DMS153 treated with DMSO at 0.1 percent for 48 hours (cell line): ENCODE data around the gene CENPW.

ENCODE experiments used
- DNase-seq: peaks from one replicate; lab custom pipeline; 2025; ENCODE audit not compliant: unreplicated experiment; lab: John Stamatoyannopoulos, UW

CENPW gene

GRCh38 chr6:126339796-126340609 is at the start of gene CENPW:
CENPW (plus strand) TSS chr6:126340115; CDS start chr6:126340274, 159 bp downstream.
- peak; percentile 52 for DNase-seq

- DNase-seq, result no peak
These were observed 45.9 kb upstream of the CENPW start for GRCh38 chr6:126293891-126294524.

- no peak for DNase-seq
These were observed 39.8 kb upstream of the CENPW start for GRCh38 chr6:126300126-126300525.

DNA sequence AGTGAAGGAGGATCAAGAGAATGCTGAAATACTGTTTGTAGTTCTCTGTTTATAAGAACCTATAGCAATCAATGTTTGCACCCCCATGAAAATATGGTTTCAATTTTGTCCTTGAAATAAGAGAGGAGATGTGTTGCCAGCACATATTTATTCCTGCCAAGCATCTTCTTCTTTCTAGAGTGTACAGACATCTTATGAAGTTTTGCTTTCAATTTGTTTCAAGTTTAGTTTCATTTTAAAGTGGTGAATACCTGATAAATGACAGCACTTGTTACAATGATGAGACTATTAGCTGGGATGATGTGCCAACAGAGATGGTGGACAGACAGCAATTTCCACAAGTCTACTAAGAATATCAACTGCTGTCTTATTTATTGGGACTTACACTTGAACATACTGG is 39.2 kb upstream of the CENPW start:
- DNase-seq, result no peak

GRCh38 chr6:126302191-126302590 is 37.7 kb upstream of the CENPW start:
- no peak for DNase-seq

DNA sequence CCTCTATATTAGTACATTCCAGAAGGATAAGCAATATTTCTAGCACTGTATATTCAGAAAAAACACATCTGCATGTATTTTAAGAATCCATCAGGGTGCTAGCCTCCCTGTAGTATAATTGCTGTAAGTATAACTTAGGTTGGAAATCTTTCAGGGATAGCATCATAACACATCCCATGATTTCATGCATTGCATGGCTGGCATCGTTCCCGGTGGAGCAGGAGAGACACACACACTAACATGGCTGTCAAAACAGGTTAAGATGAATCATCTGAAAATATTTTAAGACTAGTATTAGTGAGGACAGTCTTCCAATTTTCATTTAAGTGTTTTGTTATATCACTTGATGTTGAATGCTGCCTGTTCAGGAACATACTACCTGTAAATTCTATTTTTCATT is 32.1 kb upstream of the CENPW start:
- DNase-seq, result no peak

DNA sequence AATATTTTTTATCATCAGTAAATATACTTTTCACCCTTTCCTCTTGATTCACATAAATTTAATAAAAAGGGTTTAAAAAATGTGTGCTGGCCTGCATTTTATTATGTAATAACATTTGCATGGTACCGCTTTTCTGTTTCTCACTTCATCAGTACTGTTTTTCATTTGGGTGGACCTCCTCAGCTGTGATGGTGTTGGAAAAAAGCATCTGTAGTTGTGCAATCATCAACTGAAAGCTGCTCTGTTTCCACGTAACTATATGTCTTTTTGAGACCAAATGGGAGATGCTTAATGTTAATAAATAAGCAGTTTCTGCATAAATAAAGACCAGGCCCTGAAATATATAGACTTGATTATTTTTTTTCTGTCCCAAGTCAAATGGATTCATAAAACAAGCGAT is 31.6 kb upstream of the CENPW start:
- no peak for DNase-seq

- DNase-seq, result no peak
These were observed 27.8 kb upstream of the CENPW start for GRCh38 chr6:126312013-126312665.

- no peak for DNase-seq
These were observed 26.0 kb upstream of the CENPW start for GRCh38 chr6:126313941-126314340.

DNA sequence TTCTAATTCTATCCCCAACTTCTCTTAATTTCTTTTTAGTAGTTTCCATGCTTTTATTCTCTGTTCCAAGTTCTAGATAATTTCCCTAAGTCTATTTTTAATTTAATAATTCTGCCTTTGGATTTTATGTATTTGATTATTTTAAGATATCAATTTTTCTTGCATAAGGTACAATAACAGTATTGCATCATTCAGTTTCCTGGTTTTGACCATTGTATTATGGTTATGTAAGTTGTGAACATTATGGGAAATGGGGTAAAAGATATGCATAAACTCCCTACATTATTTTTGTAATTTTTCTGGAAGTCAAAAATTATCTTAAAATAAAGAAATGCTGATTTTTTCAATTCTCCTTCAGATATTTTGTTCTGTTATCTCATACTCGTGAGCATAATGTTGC is 21.1 kb upstream of the CENPW start:
- no peak for DNase-seq

DNA sequence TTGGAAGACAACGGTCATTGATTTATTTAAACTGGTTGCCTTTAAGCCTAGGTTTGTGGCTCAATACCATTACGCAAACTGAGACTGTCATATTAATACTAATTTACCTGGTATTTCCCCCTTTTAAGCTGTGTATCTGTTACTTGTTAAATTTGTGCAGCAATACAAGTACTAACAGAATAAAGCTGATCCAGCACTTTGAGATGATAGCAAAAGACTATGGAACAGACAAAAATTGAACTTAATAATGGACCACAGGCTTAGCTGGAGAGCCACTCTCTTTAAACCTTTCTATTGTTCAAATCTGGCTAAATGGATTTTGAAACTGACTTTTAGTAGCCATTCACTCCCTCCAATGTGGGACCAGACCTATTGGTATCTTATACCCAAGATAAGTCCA is 6.2 kb upstream of the CENPW start:
- DNase-seq, result no peak

- no peak for DNase-seq
These were observed 4.7 kb upstream of the CENPW start for GRCh38 chr6:126335210-126335609.

DNA sequence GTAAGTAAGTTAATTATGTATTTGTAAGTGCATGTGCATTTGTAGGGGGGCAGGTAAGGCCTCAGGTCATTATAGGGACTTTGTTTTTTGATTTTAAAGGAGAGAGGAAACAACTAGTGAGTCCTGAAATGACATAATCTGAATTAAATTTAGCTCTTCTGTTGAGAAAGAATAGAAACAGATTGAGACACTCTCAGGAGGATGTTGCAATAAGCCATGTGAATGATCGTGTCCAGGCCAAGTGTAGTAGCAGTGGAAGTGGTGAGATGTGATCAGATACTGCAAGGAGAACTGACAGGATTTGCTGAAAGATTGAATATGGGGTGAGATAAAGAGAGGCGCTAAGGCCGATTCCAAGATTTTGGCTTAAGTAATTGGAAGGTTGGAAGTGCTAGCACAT is 2.6 kb upstream of the CENPW start:
- DNase-seq, result no peak

DNA sequence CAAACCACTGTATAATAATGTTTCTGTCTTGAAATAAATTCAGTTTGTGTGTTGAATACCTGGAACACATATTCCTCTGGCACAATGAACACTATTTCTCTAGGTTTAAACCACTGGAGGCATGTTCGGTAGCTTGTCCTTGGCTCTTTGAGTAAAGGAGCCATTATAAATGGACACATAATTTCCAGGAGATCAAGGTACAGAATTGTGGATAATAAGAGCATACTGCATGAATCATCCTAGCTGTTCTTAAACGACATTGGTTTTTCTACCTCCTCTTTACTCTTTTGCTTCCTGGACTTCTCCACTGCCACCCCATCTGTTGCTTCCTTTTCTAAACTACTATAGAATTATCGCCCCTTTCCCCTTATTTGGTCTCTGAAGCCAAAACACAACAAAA is 1.2 kb downstream of the CENPW start:
- DNase-seq, result no peak

DNA sequence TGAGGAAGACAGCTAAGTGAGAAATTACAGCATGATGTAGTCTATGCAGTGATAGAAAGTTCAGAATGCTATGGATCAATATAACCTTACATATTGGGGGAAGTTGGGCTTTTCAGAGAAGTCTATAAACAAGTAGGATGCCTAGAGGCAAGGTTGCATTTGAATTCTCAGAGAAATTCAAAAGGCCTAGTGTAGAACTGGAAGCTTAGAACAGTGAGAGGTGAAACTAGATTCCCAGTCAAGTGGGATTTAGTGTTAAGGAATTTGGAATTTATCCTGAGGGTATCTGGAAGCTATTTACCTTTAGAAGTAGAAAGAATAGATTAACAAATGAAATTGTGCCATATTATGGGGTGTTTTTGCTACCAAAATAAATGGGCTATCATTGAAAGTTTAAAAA is 4.3 kb downstream of the CENPW start:
- no peak for DNase-seq

DNA sequence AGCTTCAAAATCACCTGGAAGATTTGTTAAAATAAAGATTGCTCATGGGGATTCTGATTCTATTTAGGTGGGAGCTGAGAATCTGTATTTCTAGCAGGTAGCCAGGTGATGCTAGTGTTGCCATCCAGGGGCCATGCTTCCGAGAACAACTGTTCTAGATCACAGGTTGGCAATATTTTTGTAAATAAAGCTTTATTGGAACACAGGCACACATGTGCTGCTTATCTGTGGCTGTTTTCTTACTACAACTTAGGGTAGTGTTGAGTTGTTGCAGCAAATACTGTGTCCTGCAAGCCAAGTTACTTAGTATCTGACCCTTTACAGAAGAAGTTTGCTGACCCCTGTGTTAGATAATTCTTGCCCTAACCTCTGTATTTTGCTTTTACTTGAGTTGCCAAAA is 12.0 kb downstream of the CENPW start:
- no peak for DNase-seq

DNA sequence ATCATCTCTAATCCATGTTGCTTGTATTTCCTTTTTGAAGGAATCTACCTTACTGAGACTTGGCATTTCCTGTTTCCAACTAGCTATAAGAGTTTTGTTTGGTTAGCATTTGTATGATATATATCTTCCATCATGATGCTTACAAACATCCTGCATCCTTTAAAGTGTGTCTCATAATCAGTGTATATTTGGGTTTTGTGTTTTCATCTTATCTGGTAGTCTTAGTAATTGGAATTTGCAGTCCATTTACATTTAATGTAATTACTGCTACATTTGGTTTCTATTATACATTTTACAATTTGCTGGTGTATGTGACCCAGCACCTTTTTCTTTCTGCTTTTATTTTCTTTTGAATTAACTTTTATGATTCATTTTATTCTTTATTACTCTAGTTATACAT is 12.6 kb downstream of the CENPW start:
- no peak for DNase-seq

DNA sequence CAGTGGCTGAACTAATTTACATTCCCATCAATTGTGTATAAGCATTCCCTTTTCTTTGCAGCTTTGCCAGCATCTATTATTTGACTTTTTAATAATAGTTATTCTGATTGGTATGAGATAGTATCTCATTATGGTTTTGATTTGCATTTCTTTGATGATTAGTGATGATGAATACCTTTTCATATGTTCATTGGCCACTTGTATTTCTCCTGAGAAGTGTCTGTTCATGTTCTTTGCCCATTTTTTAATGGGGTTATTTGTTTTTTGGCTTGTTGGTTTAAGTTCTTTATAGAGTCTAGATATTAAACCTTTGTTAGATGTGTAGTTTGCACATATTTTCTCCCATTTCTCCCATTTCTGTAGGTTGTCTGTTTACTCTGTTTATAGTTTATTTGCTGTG is 16.6 kb downstream of the CENPW start:
- no peak for DNase-seq

DNA sequence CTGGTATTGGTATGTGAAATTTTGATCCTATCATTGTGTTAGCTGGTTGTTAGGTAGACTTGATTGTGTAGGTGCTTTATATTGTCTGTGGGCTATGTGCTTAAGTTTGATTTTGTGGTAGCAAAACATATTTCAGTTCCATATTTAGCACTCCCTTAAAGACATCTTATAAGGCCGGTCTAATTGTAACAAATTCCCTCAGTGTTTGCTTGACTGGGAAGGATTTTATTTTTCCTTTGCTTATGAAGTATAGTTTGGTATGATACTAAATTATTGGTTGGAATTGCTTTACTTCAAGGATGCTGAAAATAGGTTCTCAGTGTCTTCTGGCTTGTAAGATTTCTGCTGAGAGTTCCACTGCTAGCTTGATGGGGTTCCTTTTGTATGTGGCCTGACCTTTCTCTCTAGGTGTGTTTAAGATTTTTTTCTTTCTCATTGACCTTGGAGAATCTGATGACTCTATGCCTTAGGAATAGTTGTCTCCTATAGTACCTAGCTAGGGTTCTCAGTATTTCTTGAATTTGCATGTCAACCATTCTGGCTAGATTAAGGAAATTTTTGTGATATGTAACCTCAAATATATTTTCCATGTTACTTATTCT is 20.1 kb downstream of the CENPW start:
- DNase-seq, result no peak

DNA sequence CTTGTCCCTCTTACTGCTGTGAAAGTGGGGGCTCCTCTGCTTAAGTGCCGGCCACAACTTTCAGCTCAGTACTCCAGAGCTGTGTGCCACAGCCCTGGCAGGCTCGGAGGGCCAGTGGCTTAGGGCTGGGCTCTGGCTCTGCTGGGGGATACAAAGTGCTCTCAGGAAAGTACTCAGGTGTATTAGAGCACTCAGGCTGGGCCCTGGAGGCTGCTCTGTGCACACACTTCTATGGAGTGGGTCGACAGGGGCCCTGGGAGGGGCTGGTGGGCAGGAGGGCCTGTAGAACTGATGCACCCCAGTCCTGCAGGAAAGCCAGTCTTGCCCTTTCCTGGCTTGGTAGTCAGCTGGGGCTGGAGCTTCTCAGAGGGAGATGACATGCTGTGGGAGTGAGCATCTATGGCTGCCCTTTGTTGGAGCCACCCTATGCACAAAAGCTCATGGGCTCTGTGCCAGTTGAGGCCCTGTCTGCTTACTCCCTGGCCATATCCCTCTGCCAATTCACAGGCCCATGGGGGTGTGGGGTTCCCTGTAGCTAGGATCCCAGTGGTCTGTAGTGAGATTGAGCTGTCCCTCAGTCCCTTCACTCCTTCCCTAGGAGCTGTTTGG is 22.0 kb downstream of the CENPW start:
- DNase-seq, result no peak

GRCh38 chr6:126367849-126368248 is 27.9 kb downstream of the CENPW start:
- no peak for DNase-seq
